A549 treated with GW870086 at 1 μM for 4 hours (cell line): ENCODE results near the gene RFESD. TPM values are rescaled to one million over a fixed set of nuclear protein-coding genes. Genes with fewer than 3 reads are reported as not detected.

Experiments
- total RNA-seq: library from RNA; stranded (reverse); fragments of 200-300 nt; extraction: Qiagen RNA extraction; gene quantifications from 5 replicates; pipeline ENCODE4 v1.2.3, GENCODE V29; 2022; ENCODE audit warnings: low read depth

The RFESD gene
- total RNA-seq, result 3.1 to 4.8 TPM (median 4.1 TPM) in 5 replicates

GRCh38 chr5:95646569-95647431, at the start of gene RFESD:
Gene RFESD (plus strand): TSS chr5:95646777. CDS start chr5:95652272, 5,495 bp downstream.

GRCh38 chr5:95620030-95620869, 26.3 kb upstream of the RFESD start, which contains the start of gene GPR150:
Gene GPR150 (plus strand): TSS chr5:95620087. CDS start chr5:95620276, 189 bp downstream.

GRCh38 chr5:95682891-95683290, 36.3 kb downstream of the RFESD start, which contains the start of gene SPATA9:
Gene SPATA9 (minus strand): TSS chr5:95682991. CDS start chr5:95682854, 137 bp downstream.

Other genes with a start within 250 kb of the RFESD start
- 16.0 to 25.7 TPM (median 23.4 TPM) in 5 replicates for gene SKIC3, start 91.8 kb upstream of the RFESD start, total RNA-seq
- gene ARSK, start 91.7 kb upstream of the RFESD start, total RNA-seq, result 6.1 to 7.4 TPM (median 7.1 TPM) in 5 replicates
- 0.08 to 0.27 TPM (median 0.21 TPM) in 3 of 5 replicates, not detected in the others for gene GPR150, start 26.7 kb upstream of the RFESD start, total RNA-seq
- gene SPATA9, start 36.2 kb downstream of the RFESD start, total RNA-seq, result not detected in 5 replicates
- gene RHOBTB3, start 84.6 kb downstream of the RFESD start, total RNA-seq, result 6.8 to 9.2 TPM (median 9.0 TPM) in 5 replicates
- 84.5 to 167 TPM (median 97.7 TPM) in 5 replicates for gene GLRX, start 175.9 kb downstream of the RFESD start, total RNA-seq